HG03097 (cell line): Measurements from ENCODE around the gene AFF4.
"Not testable (repeated sequence)": the region's sequence is repeated elsewhere in the genome, so short reads cannot be mapped to it uniquely, and the experiment has no call there.

ENCODE experiments used
- ATAC-seq: cut with Tn5 transposase; IDR thresholded peaks from one replicate; pipeline ENCODE4 v1.9.1; 2021; ENCODE audit not compliant: unreplicated experiment, low FRiP score

The AFF4 gene

DNA sequence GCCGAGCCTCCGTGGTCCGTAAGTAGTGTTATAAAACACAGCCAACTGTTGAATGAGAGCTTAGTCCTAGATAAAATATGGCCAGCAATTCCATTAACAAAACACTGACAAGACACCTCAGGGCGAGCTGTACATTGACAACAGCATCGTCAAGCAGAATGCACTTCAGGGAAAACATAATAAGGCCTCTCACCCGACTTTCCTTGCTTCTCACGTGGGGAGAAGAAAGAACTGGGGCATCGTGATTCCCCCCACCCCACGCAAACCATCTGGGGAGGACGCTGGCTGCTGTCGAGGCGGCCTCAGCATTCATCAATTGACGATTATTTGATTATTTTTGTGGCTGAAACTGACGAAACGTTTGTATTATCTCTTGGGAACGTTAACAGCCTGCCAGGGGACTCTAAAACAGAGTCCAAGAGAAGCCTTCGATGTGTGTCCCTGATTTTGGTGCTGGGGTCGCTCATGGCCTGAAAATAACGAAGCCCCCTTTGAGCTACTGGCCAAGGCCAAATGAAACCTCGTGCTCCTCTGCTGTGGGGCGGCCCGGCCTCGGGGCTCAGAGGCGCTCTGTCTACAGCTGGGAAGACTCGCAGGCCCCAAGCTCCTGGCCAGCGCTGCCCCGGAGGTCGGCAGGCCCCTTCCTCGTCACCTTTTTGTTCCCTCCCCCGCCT, 97.6 kb downstream of the AFF4 start:
- ATAC-seq = no peak

DNA sequence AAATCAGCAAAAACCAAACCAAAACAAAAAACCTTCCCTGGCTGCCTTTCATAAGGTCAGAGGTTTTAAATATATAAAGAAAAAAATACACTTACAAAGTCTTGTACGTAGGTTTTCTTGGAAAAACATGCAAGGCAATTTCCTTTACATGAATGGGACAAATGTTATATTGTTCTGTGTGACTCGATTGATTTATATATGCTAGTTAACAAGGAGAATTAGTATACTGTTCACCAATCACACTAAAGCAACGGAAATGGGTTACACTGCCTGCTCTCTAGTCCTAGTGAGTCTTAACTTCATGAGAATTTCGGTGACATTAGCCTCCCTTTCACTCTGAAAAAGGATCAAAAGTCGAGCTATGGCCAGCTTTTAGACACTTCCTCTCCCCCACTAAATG, 102.7 kb downstream of the AFF4 start:
- ATAC-seq = no peak

DNA sequence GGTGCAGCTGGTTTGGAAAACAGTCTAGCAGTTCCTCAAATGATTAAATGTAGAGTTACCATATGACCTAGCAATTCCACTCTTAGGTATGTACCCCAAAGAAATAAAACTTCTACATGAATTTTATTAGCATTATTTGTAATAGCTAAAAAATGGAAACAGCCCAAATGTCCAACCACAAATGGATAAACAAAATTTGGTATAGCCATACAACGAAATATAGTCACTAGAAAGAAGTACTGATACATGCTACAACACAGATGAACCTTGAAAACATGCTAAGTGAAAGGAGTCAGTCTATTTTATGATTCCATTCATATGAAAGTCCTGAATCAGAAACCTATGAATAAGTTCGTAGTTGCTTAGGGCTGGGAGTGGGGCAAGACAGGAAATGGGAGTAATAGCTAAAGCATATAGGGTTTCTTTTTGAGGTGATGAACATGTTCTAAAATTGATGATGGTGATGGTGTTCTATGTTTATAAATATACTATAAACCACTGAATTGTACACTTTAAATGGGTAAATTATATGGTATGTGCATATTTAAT, 103.5 kb downstream of the AFF4 start:
- no peak for ATAC-seq

DNA sequence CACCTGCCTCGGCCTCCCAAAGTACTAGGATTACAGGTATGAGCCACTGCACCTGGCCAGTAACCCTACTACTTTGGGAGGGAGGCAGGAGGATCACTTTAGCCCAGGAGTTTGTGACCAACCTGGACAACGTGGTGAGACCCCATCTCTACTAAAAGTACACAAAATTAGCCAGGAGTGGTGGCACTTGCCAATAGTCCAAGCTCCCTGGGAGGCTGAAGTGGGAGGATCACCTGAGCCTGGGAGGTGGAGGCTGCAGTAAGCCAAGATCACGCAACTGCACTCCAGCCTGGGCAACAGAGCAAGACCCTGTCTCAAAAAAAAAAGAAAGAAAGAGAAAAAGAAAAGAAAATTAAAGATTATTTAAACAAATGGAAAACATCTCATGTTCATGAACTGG, 107.4 kb downstream of the AFF4 start:
- ATAC-seq = no peak

DNA sequence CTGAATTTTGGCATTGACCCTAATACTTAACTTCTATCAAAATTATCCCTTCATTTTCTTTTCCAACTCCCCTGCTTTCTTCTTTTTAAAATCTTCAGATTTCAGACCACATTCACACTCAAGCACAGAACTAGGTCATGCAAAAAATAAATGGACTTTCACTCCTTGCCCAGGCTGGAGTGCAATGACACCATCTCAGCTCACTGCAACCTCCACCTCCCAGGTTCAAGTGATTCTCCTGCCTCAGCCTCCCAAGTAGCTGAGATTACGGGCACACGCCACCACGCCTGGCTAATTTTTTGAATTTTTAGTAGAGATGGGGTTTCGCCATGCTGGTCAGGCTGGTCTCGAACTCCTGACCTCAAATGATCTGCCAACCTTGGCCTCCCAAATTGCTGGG, 108.4 kb downstream of the AFF4 start:
- not testable (repeated sequence) for ATAC-seq

GRCh38 chr5:132854301-132854700, 109.1 kb downstream of the AFF4 start:
- no peak for ATAC-seq

DNA sequence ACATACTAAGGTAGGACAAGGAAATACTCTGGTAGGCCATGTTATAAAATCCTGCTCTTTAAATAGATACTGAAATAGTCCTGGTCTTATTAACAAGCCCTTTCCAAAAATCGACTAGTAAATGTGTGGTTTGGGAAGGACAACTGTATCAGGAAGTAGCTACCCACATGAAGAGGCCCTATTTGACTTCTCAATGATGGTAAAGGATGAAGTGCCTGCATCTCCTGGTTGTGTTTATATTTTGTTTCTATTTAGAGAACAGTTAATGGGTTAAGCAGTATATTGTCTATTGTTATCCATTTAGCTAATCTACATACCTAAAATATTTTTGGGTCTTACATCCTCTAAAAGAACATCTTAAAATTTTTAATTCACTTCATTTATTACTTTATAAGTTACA, 109.6 kb downstream of the AFF4 start:
- no peak for ATAC-seq

GRCh38 chr5:132853323-132853722, 110.1 kb downstream of the AFF4 start:
- ATAC-seq = no peak

- ATAC-seq = no peak
Observed at GRCh38 chr5:132850066-132850465, 113.4 kb downstream of the AFF4 start.

GRCh38 chr5:132849347-132849746, 114.1 kb downstream of the AFF4 start:
- no peak for ATAC-seq

DNA sequence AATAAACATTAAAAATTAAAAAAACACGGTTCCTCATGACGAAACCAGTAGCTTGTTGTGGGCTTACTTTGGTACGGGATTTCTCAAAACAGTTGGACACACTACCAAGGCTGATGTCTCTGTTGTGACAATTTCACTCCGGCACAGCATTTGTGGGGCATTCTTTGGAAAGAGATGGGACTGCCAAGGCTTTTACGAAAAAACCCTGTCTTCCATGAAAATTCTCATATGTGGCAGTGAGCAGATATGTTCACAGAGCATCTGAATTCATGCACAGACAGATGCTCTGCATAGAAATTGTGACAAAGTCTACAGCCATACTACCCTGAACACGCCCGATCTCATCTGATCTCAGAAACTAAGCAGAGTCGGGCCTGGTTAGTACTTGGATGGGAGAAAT, 115.2 kb downstream of the AFF4 start:
- no peak for ATAC-seq

DNA sequence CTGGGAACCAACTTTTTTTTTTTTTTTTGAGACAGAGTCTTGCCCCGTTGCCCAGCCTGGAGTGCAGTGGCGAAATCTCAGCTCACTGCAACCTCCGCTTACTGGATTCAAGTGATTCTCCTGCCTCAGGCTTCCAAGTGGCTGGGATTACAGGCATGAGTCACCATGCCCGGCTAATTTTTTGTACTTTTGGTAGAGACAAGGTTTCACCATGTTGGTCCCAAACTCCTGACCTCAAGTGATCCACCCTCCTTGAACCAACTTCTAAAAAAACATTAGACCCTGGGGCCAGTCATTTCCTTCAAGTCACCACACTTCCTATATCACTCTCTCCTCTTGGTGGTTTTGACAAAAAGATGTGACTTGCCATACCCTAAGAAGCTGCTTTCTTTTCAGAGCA, 122.1 kb downstream of the AFF4 start:
- no peak for ATAC-seq

GRCh38 chr5:132840896-132841295, 122.5 kb downstream of the AFF4 start:
- no peak for ATAC-seq

- no peak for ATAC-seq
Observed at GRCh38 chr5:132840313-132840712, 123.1 kb downstream of the AFF4 start.

GRCh38 chr5:132839426-132840301, 123.8 kb downstream of the AFF4 start:
- ATAC-seq = no peak

DNA sequence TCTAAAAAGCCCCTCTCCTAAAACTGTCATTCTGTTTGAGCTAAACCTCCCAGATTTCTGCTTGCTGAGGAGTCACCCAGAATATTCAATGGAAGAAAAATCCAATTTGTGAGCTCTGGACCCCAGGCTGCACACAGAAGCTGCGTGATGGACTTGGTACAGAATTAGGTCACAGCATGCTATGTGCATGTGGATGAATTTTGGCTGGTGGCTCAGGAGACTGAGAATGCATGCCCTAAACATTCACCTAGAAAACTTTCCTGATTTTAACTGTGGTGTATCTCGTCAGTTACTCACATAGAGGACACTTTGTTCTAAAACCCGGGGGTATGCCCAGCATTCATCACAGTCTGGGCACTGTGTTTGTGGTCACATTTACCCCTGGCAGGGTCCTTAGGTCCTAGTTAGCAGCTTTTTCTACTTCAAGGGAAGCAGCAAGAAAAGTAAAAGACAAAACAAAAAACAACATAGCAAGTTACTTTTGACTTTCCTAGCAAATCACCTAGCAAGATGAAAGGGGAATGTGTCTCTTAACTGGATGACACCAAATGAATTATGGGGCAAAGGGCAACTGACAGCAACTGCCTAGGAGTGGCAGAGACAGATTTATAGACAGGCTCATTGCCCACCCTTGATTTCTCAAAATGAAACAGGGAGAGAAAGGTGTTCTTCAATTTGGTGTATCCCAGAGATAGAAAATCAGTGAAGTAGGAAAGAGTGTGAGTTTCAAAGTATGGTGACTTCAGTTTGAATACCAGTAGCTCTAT, 124.7 kb downstream of the AFF4 start:
- ATAC-seq = no peak

GRCh38 chr5:132837868-132838267, 125.6 kb downstream of the AFF4 start:
- ATAC-seq = no peak

DNA sequence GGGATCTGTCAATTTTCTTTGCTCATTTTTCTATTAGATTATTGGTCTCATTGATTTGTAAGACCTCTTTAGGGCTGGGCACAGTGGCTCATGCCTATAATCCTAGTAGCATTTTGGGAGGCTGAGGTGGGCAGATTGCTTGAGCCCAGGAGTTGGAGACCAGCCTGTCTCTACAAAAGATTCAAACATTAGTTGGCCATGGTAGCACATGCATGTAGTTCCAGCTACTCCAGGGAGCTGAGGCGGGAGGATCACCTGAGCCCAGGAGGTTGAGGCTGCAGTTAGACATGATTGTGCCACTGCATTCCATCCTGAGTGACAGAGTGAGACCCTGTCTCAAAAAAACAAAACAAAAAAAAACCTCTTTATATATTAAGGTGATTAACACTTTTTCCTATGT, 126.6 kb downstream of the AFF4 start:
- ATAC-seq = no peak

GRCh38 chr5:132834057-132834456, 129.4 kb downstream of the AFF4 start:
- no peak for ATAC-seq

DNA sequence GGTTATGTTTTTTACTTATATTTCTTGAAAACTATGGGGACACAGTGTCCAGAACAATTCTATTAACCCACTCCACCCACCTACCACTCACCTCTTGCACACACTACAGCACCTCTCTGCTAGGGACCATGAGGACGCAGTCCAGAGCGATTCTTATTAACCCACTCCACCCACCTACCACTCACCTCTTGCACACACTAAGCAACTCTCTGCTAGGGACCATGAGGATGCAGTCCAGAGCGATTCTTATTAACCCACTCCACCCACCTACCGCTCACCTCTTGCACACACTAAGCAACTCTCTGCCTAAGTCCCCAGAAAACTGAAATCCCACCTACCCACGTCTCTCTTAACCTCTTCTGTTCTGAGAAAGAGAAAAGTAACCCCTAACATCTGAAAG, 130.8 kb downstream of the AFF4 start:
- ATAC-seq = no peak
